ENCODE measurements around the gene PRPS1.

- TF ChIP-seq CTCF (IDR thresholded peaks at IDR 0.05), result no peak
- no peak for TF ChIP-seq NR1H2 (CRISPR knock-in tag; IDR thresholded peaks at IDR 0.05)
- no peak for TF ChIP-seq E2F4 (CRISPR knock-in tag; IDR thresholded peaks at IDR 0.05; ENCODE audit: borderline replicate concordance, low read depth)
- no peak for TF ChIP-seq ZNF121 (CRISPR knock-in tag; IDR thresholded peaks at IDR 0.05)
- no peak for TF ChIP-seq ERG (CRISPR knock-in tag; IDR thresholded peaks at IDR 0.05)
- TF ChIP-seq FOXP4 (CRISPR knock-in tag; IDR thresholded peaks at IDR 0.05), result no peak
These were observed 4.0 kb downstream of the PRPS1 start for GRCh38 chrX:107632346-107632745.
